A673 (cell line): ENCODE measurements around the gene OTX2. TPM values are rescaled to one million over a fixed set of nuclear protein-coding genes. Genes with fewer than 3 reads are reported as not detected.

ENCODE experiments used
- BruUV-seq: library from RNA; stranded (reverse); fragments of 400-500 nt; replicated peaks from 2 replicates; lab custom pipeline; 2021; lab: Mats Ljungman, UMichigan
- CTCF ChIA-PET: fragments of 300-600 bp; sonication (Branson Sonifier 250); formaldehyde crosslinking; loops from one replicate; lab custom pipeline; 2022; ENCODE audit warnings: antibody characterized with exemption; lab: Charles Lee
- POLR2A ChIA-PET: fragments of 300-600 bp; sonication (Branson Sonifier 250); formaldehyde crosslinking; loops from one replicate; lab custom pipeline; 2022; ENCODE audit warnings: antibody characterized with exemption; ENCODE audit not compliant: low non-redundant PET; lab: Charles Lee
- DNase-seq: peaks from one replicate; pipeline ENCODE4 v3.0.0-alpha.2; 2015; ENCODE audit warnings: low spot score
- H3K27ac ChIP-seq: fragments of 200-600 bp; sonication (generic); 2 replicates; pipeline ENCODE4 v1.5.1; 2016; ENCODE audit warnings: mixed run types, low read depth, mild to moderate bottlenecking, mixed read lengths, antibody characterized with exemption, low read length; ENCODE audit not compliant: poor library complexity, severe bottlenecking
- H3K27me3 ChIP-seq: fragments of 200-600 bp; sonication (generic); replicated peaks from 2 replicates; pipeline ENCODE4 v1.6.1; 2017; ENCODE audit warnings: mixed run types, low read depth, mild to moderate bottlenecking, mixed read lengths, antibody characterized with exemption, low read length; ENCODE audit not compliant: insufficient read depth, poor library complexity
- H3K36me3 ChIP-seq: fragments of 200-600 bp; sonication (generic); 2 replicates; pipeline ENCODE4 v1.6.1; 2016; ENCODE audit warnings: mixed run types, mild to moderate bottlenecking, mixed read lengths, antibody characterized with exemption, low read length; ENCODE audit not compliant: insufficient read depth, poor library complexity, severe bottlenecking
- H3K4me1 ChIP-seq: fragments of 200-600 bp; sonication (generic); 2 replicates; pipeline ENCODE4 v1.6.1; 2017; ENCODE audit warnings: mixed run types, mild to moderate bottlenecking, mixed read lengths, antibody characterized with exemption, low read length; ENCODE audit not compliant: insufficient read depth, poor library complexity, severe bottlenecking
- H3K4me3 ChIP-seq: fragments of 200-600 bp; sonication (generic); 2 replicates; pipeline ENCODE4 v1.5.1; 2016; ENCODE audit warnings: low read depth, mixed run types, mild to moderate bottlenecking, mixed read lengths, low read length; ENCODE audit not compliant: poor library complexity, severe bottlenecking
- H3K9me3 ChIP-seq: fragments of 200-600 bp; sonication (generic); 2 replicates; pipeline ENCODE4 v1.6.1; 2016; ENCODE audit warnings: mixed run types, low read depth, mild to moderate bottlenecking, mixed read lengths, antibody characterized with exemption, low read length; ENCODE audit not compliant: poor library complexity, severe bottlenecking
- CTCF ChIP-seq: fragments of 300-800, 200-600 bp; sonication (generic); conservative IDR thresholded peaks from 2 replicates; pipeline ENCODE4 v1.5.1; 2017; ENCODE audit warnings: low read depth, mild to moderate bottlenecking, antibody characterized with exemption, low read length, moderate library complexity, mixed read lengths
- EZH2 ChIP-seq: fragments of 200-600 bp; sonication (generic); IDR thresholded peaks from 2 replicates; pipeline ENCODE4 v1.6.1; 2017; ENCODE audit warnings: borderline replicate concordance, low read depth, mild to moderate bottlenecking, mixed read lengths, antibody characterized with exemption, low read length; ENCODE audit not compliant: poor library complexity, severe bottlenecking
- intact Hi-C: fragments of 100-400 bp; cut with micrococcal nuclease; formaldehyde crosslinking; loops from one replicate; pipeline ENCODE4 v1.10.0; 2022; ENCODE audit not compliant: unreplicated experiment
- total RNA-seq: library from RNA; stranded (reverse); gene quantifications from 2 replicates; pipeline ENCODE4 v1.2.3, GENCODE V29; 2021

Gene OTX2
- total RNA-seq, 1 experiment from 2014 or later, result 129 TPM

DNA sequence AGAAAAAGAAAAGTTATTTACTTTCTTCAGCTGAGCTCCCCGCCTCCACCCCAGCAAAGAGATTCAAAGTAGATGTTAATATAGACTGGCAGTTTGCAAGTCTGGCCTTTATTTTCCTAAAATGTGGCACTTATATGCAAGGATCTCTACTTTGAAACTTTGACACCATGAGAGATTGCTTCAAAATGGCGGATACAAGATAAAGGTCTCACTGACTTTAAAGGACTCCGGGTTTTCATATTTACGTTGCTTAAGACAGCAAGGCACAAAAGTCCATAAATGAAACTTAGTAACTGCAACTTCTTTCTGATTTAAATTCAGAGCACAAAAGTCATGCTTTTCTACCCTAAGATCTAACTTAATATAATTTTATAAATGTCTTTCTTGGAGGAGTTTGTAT, 3.5 kb downstream of the OTX2 start:
- TF ChIP-seq CTCF, result no peak
- Histone ChIP-seq H3K9me3 (no peaks in the 10 kb centered on the region), H3K27ac (peak overlapping the region; percentile 95), H3K36me3 (peaks cover 81% of the 10 kb centered on the region), H3K27me3 (no peaks in the 10 kb centered on the region), H3K4me3 (peak overlapping the region; percentile 71), H3K4me1 (peaks cover 16% of the 10 kb centered on the region)
- POLR2A ChIA-PET, result interaction anchor here (1.1 kb wide), 1 partner anchor 10 kb away, joined by 3 read pairs; no protein-coding TSS in a partner anchor
- intact Hi-C loops, result loop anchor here (10.0 kb wide), 1 partner anchor 142 kb away; no protein-coding TSS in a partner anchor
- no TSS peak for BruUV-seq
- no peak for DNase-seq
- CTCF ChIA-PET, result no interaction called here

GRCh38 chr14:56805992-56806727, 4.1 kb downstream of the OTX2 start:
- peak overlapping the region; percentile 95 for H3K27ac ChIP-seq
- no peaks in the 10 kb centered on the region for H3K9me3 ChIP-seq
- no peak for DNase-seq
- H3K4me1 ChIP-seq, result peaks cover 21% of the 10 kb centered on the region
- H3K27me3 ChIP-seq, result no peaks in the 10 kb centered on the region
- peaks cover 87% of the 10 kb centered on the region for H3K36me3 ChIP-seq
- peak overlapping the region; percentile 71 for H3K4me3 ChIP-seq
- BruUV-seq, result no TSS peak
- intact Hi-C loops, result loop anchor here (10.0 kb wide), 1 partner anchor 141 kb away; no protein-coding TSS in a partner anchor
- ChIA-PET POLR2A (interaction anchor here (1.1 kb wide), 1 partner anchor 11 kb away, joined by 3 read pairs; no protein-coding TSS in a partner anchor), CTCF (no interaction called here)
- TF ChIP-seq CTCF, result no peak
- TF ChIP-seq EZH2, result no peak

- peak overlapping the region; percentile 95 for H3K27ac ChIP-seq
- H3K4me3 ChIP-seq, result peak overlapping the region; percentile 71
- ChIA-PET POLR2A (interaction anchor here (1.1 kb wide), 1 partner anchor 11 kb away, joined by 3 read pairs; no protein-coding TSS in a partner anchor), CTCF (no interaction called here)
- BruUV-seq, result no TSS peak
- H3K27me3 ChIP-seq, result no peaks in the 10 kb centered on the region
- peaks cover 95% of the 10 kb centered on the region for H3K36me3 ChIP-seq
- TF ChIP-seq CTCF, result no peak
- no peak for TF ChIP-seq EZH2
- intact Hi-C loops, result loop anchor here (10.0 kb wide), 1 partner anchor 141 kb away; no protein-coding TSS in a partner anchor
- DNase-seq, result no peak
- peaks cover 25% of the 10 kb centered on the region for H3K4me1 ChIP-seq
- H3K9me3 ChIP-seq, result no peaks in the 10 kb centered on the region
These were observed 4.9 kb downstream of the OTX2 start for GRCh38 chr14:56805201-56805991.
